Activated CD8-positive, alpha-beta T cell treated with anti-CD3 and anti-CD28 coated beads for 36 hours (primary cell): ENCODE data around the gene ANKH. TPM values are rescaled to one million over a fixed set of nuclear protein-coding genes. Genes with fewer than 3 reads are reported as not detected.
A peak's percentile ranks its signal among the peaks of the same experiment; 100 is the strongest.

Experiments
- ATAC-seq: fragments of 200-7000 bp; cut with Tn5 transposase; one replicate; pipeline ENCODE4 v1.10.0; 2021; ENCODE audit warnings: mild to moderate bottlenecking, moderate library complexity
- CTCF ChIA-PET: fragments of 350-600 bp; sonication (Branson Sonifier 250); formaldehyde crosslinking; loops from one replicate; lab custom pipeline; 2021; ENCODE audit warnings: antibody characterized with exemption; lab: Charles Lee
- POLR2A ChIA-PET: fragments of 350-600 bp; sonication (Branson Sonifier 250); formaldehyde crosslinking; loops from one replicate; lab custom pipeline; 2021; ENCODE audit warnings: antibody characterized with exemption; lab: Charles Lee
- DNase-seq: peaks from one replicate; pipeline ENCODE4 v3.0.0-alpha.2; 2020
- H3K27ac Mint-ChIP-seq: one replicate; pipeline ENCODE4 v1.8.0; 2021; ENCODE audit warnings: mild to moderate bottlenecking, mixed read lengths
- H3K27me3 Mint-ChIP-seq: one replicate; pipeline ENCODE4 v1.8.0; 2021; ENCODE audit warnings: mixed read lengths
- H3K36me3 Mint-ChIP-seq: one replicate; pipeline ENCODE4 v1.8.0; 2021; ENCODE audit warnings: low read depth, mixed read lengths
- H3K4me1 Mint-ChIP-seq: one replicate; pipeline ENCODE4 v1.8.0; 2021; ENCODE audit warnings: low read depth, mixed read lengths
- H3K4me3 Mint-ChIP-seq: one replicate; pipeline ENCODE4 v1.8.0; 2021; ENCODE audit warnings: mild to moderate bottlenecking, moderate library complexity, mixed read lengths
- H3K9me3 Mint-ChIP-seq: one replicate; pipeline ENCODE4 v1.8.0; 2021; ENCODE audit warnings: mixed read lengths
- intact Hi-C: fragments of 100-400 bp; cut with micrococcal nuclease; formaldehyde crosslinking; loops from one replicate; pipeline ENCODE4 v1.10.0; 2022
- total RNA-seq, 2 experiments: library from RNA; stranded (reverse); gene quantifications; one replicate each; pipeline ENCODE4 v1.2.3, GENCODE V29; 2021
- TF ChIP-seq, protein P1 (sequence below): fragments of 200-600 bp; IDR thresholded peaks from one replicate; pipeline ENCODE4 v1.8.0; 2022; ENCODE audit warnings: antibody characterized with exemption, mild to moderate bottlenecking

ANKH gene
- total RNA-seq, 2 experiments from 2014 or later: 85.4 to 87.2 TPM

DNA sequence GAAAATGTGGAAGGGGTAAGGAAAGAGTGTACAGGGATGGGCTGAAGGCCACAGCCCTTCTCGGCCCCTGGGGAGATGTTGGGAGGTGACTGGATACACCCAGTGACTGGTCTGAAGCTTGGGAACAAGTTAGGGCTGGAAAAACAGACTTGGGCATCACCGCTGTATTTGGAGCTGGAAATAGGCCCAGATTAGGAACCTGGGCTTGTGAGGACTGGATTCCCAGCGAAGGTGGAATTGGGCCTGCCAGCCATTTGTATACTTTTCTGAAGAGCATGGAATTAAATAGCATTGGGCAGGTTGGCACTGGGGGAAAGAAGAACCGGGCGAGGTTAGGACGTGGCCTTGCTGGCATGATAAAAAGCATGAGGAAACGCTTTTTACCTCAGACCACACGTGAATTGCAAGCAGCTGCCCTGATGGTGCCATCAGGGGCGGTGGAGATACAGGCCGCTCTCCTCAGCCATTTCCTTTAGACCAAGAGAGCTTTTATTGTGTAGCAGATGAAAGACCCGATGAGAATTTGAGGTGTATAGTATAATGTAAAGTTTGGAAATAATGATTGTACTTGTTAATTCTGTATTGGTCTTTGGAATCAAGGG is 169.2 kb downstream of the ANKH start:
- peak overlapping the region; percentile 35 for H3K27ac Mint-ChIP-seq
- H3K27me3 Mint-ChIP-seq: no peaks in the 10 kb centered on the region
- no peaks in the 10 kb centered on the region for H3K9me3 Mint-ChIP-seq
- TF ChIP-seq, protein P1, sequence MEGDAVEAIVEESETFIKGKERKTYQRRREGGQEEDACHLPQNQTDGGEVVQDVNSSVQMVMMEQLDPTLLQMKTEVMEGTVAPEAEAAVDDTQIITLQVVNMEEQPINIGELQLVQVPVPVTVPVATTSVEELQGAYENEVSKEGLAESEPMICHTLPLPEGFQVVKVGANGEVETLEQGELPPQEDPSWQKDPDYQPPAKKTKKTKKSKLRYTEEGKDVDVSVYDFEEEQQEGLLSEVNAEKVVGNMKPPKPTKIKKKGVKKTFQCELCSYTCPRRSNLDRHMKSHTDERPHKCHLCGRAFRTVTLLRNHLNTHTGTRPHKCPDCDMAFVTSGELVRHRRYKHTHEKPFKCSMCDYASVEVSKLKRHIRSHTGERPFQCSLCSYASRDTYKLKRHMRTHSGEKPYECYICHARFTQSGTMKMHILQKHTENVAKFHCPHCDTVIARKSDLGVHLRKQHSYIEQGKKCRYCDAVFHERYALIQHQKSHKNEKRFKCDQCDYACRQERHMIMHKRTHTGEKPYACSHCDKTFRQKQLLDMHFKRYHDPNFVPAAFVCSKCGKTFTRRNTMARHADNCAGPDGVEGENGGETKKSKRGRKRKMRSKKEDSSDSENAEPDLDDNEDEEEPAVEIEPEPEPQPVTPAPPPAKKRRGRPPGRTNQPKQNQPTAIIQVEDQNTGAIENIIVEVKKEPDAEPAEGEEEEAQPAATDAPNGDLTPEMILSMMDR: no peak
- peaks cover 85% of the 10 kb centered on the region for H3K36me3 Mint-ChIP-seq
- ChIA-PET CTCF (interaction anchor here (1.2 to 1.9 kb wide), 6 partner anchors 12 to 338 kb away, joined by 3 to 10 read pairs (median 4); no protein-coding TSS in a partner anchor), POLR2A (interaction anchor here (0.6 to 3.4 kb wide), 5 partner anchors 8 to 60 kb away, joined by 3 to 13 read pairs (median 4); no protein-coding TSS in a partner anchor)
- ATAC-seq: no peak
- peaks cover 66% of the 10 kb centered on the region for H3K4me1 Mint-ChIP-seq
- DNase-seq: no peak
- intact Hi-C loops: no loop called here
- no peak overlapping the region for H3K4me3 Mint-ChIP-seq

DNA sequence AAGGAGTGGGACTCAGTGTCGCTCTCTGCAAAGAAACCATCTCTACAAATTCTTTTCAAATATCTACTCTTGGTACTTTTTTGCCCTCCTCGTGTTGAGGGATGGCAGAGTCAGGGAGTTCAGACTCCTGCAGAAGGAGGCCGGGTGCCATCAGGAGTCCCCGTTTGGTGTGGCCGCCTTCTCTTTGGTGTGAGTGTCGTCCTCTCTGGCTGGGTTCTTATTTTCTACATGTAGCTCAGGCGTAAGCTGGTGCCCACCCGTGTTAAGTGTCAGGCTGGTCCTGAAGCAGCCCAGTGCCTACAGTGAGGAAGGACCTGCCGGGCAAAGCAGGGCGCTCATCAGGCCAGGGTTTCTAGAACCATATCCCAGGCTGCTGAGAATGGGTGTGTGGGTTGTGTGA is 170.0 kb downstream of the ANKH start:
- ATAC-seq (no peak), DNase-seq (no peak)
- TF ChIP-seq, protein P1: no peak
- peaks cover 59% of the 10 kb centered on the region for H3K4me1 Mint-ChIP-seq
- POLR2A ChIA-PET: interaction anchor here (0.6 to 3.4 kb wide), 3 partner anchors 25 to 1861 kb away, joined by 3 to 11 read pairs (median 3); no protein-coding TSS in a partner anchor
- CTCF ChIA-PET: interaction anchor here (1.4 kb wide), 2 partner anchors 11 to 17 kb away, joined by 3 to 4 read pairs; no protein-coding TSS in a partner anchor
- peaks cover 86% of the 10 kb centered on the region for H3K36me3 Mint-ChIP-seq
- intact Hi-C loops: no loop called here
- H3K27ac Mint-ChIP-seq: peak overlapping the region; percentile 35
- H3K4me3 Mint-ChIP-seq: no peak overlapping the region
- H3K27me3 Mint-ChIP-seq: no peaks in the 10 kb centered on the region
- no peaks in the 10 kb centered on the region for H3K9me3 Mint-ChIP-seq

DNA sequence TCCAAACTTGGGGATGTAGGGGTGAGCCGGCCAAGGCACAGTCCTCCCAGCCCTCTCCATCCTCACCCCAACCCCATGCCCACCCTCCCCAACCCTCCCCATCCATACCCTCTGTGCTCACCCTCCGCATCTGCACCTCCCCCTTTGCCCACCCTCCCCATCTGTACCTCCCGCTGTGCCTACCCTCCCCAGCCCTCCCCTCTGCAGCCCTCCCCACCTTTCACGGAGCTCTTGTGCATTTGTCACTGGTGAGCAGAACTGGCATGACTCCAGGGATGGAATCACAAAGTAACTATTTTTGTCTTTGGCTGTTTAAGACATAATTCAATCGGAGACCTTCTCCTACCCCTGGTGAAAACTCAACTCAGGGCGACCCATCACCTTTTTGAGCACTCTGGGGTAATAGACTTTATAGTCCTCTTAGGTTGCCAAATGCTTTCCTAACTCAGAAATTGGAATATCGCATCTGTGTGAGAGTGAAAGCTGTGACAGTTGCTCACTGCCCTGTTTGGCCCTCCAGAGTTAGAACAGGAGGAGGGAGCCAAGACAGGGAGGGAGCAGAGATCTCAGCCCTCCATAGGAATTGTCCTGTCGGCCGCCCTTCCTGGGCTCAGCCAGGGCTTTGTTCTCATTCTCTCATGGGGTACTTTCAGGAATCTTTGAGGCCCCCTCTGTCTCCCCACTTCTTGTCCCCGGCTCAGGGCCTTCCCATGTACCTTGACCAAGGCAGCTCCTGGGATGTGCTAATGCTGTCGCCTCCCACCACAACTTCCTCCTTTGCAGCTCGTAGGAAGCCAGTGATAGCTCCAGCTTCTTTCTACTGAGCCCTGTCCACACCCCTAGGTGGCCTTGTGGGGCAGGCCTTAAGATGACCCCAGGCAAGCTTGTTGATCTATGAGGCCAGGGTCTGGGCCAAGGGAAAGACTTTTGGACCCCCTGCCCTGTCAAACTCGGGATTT is 170.8 kb downstream of the ANKH start:
- TF ChIP-seq, protein P1: no peak
- peaks cover 56% of the 10 kb centered on the region for H3K4me1 Mint-ChIP-seq
- H3K27ac Mint-ChIP-seq: peak overlapping the region; percentile 44
- no peak for ATAC-seq
- H3K4me3 Mint-ChIP-seq: no peak overlapping the region
- H3K36me3 Mint-ChIP-seq: peaks cover 88% of the 10 kb centered on the region
- CTCF ChIA-PET: interaction anchor here (1.4 kb wide), 1 partner anchor 17 kb away, joined by 4 read pairs; no protein-coding TSS in a partner anchor
- no peaks in the 10 kb centered on the region for H3K9me3 Mint-ChIP-seq
- intact Hi-C loops: no loop called here
- POLR2A ChIA-PET: interaction anchor here (0.9 to 3.4 kb wide), 2 partner anchors 24 to 1862 kb away, joined by 3 to 11 read pairs; no protein-coding TSS in a partner anchor
- no peaks in the 10 kb centered on the region for H3K27me3 Mint-ChIP-seq
- DNase-seq: no peak

DNA sequence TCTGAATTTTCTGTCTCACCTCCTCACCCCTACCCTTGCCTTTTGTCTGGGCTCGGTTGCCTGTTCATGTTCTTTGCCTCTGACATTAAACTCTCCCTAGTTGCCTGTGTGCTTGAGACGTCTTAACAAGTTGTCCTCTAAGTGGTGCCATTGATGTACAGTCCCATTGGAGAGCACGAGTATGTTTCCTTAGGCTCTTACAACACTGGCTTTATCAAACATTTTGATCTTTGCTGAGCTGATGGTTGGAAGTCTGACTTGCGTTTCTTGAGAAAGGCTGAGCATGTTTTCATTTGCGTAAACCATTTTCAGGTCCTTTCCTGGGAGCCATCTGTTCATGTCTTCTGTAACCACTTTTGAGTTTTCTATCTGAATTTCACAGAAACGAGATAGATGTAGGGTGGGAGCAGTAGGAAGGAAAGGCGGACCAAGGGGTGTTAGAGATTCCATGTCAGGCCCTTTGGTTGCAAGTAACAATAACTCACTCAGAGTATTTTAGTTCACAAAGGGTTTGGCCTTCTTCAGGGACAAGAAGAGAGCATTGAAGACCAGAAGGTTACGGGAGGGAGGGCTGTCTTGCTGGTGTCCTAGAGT is 171.7 kb downstream of the ANKH start:
- intact Hi-C loops: no loop called here
- Mint-ChIP-seq H3K36me3 (peaks cover 85% of the 10 kb centered on the region), H3K4me3 (no peak overlapping the region), H3K9me3 (no peaks in the 10 kb centered on the region), H3K27ac (peak overlapping the region; percentile 31), H3K27me3 (no peaks in the 10 kb centered on the region), H3K4me1 (peaks cover 50% of the 10 kb centered on the region)
- DNase-seq (no peak), ATAC-seq (no peak)
- ChIA-PET POLR2A (no interaction called here), CTCF (no interaction called here)
- TF ChIP-seq, protein P1: no peak
